SU-DHL-6 (cell line): Measurements from ENCODE around the gene CMPK2.

Source experiments
- H2AFZ ChIP-seq: fragments of 200-600 bp; sonication (generic); 2 replicates; pipeline ENCODE4 v1.6.1; 2014; ENCODE audit warnings: low read depth, mild to moderate bottlenecking, moderate library complexity, mixed read lengths, antibody characterized with exemption, low read length; ENCODE audit not compliant: severe bottlenecking
- H3F3A ChIP-seq: fragments of 200-600 bp; shearing (Covaris generic); 2 replicates; pipeline ENCODE4 v1.6.0; 2016; ENCODE audit warnings: antibody characterized with exemption, mild to moderate bottlenecking; ENCODE audit not compliant: insufficient read depth
- H3K27ac ChIP-seq: fragments of 200-600 bp; sonication (generic); 2 replicates; pipeline ENCODE4 v1.5.1; 2016; ENCODE audit warnings: low read depth, mild to moderate bottlenecking, low read length, moderate library complexity, mixed read lengths
- H3K27me3 ChIP-seq: fragments of 200-600 bp; sonication (generic), shearing (Covaris generic); 2 replicates; pipeline ENCODE4 v1.6.0; 2014; ENCODE audit warnings: mild to moderate bottlenecking, low read length
- H3K36me3 ChIP-seq: fragments of 200-600 bp; sonication (generic); 2 replicates; pipeline ENCODE4 v1.6.1; 2014; ENCODE audit warnings: mild to moderate bottlenecking, low read length, mixed read lengths
- H3K4me2 ChIP-seq: fragments of 300-600, 200-600 bp; shearing (Covaris generic), sonication (generic); 2 replicates; pipeline ENCODE4 v1.6.0; 2014; ENCODE audit warnings: low read length, low read depth, mild to moderate bottlenecking; ENCODE audit not compliant: poor library complexity, severe bottlenecking
- H3K4me3 ChIP-seq: fragments of 200-600 bp; sonication (generic); 2 replicates; pipeline ENCODE4 v1.5.1; 2014; ENCODE audit warnings: antibody characterized with exemption, low read length, mild to moderate bottlenecking, mixed read lengths; ENCODE audit not compliant: insufficient read depth, poor library complexity, severe bottlenecking
- H3K79me2 ChIP-seq: fragments of 200-600 bp; sonication (generic); 2 replicates; pipeline ENCODE4 v1.6.1; 2014; ENCODE audit warnings: mild to moderate bottlenecking, low read length, moderate library complexity; ENCODE audit not compliant: insufficient read depth
- H3K9ac ChIP-seq: fragments of 200-600 bp; sonication (generic); 2 replicates; pipeline ENCODE4 v1.7.0; 2014; ENCODE audit warnings: mild to moderate bottlenecking, low read length
- H3K9me2 ChIP-seq: fragments of 200-600 bp; sonication (generic); replicated peaks from 2 replicates; pipeline ENCODE4 v1.6.1; 2014; ENCODE audit warnings: low read length; ENCODE audit not compliant: insufficient read depth
- H3K9me3 ChIP-seq: fragments of 200-600 bp; sonication (generic); 2 replicates; pipeline ENCODE4 v1.6.1; 2014; ENCODE audit warnings: low read length, mixed read lengths; ENCODE audit not compliant: insufficient read depth
- H4K20me1 ChIP-seq: fragments of 200-600 bp; sonication (generic); 2 replicates; pipeline ENCODE4 v1.6.1; 2014; ENCODE audit warnings: low read depth, mild to moderate bottlenecking, antibody characterized with exemption, low read length, moderate library complexity, mixed read lengths
- EZH2phosphoT487 ChIP-seq: fragments of 200-600 bp; sonication (generic), shearing (Covaris generic); conservative IDR thresholded peaks from 2 replicates; pipeline ENCODE4 v1.6.1; 2018; ENCODE audit warnings: mild to moderate bottlenecking, antibody characterized with exemption, low read length, moderate library complexity, mixed read lengths
- TF ChIP-seq, protein P1 (sequence below): fragments of 200-600 bp; sonication (generic); IDR thresholded peaks from one replicate; pipeline ENCODE4 v1.5.1; 2017; ENCODE audit warnings: antibody characterized with exemption, mild to moderate bottlenecking, low read length, moderate library complexity; ENCODE audit not compliant: insufficient read depth, poor library complexity, severe bottlenecking

Gene CMPK2

DNA sequence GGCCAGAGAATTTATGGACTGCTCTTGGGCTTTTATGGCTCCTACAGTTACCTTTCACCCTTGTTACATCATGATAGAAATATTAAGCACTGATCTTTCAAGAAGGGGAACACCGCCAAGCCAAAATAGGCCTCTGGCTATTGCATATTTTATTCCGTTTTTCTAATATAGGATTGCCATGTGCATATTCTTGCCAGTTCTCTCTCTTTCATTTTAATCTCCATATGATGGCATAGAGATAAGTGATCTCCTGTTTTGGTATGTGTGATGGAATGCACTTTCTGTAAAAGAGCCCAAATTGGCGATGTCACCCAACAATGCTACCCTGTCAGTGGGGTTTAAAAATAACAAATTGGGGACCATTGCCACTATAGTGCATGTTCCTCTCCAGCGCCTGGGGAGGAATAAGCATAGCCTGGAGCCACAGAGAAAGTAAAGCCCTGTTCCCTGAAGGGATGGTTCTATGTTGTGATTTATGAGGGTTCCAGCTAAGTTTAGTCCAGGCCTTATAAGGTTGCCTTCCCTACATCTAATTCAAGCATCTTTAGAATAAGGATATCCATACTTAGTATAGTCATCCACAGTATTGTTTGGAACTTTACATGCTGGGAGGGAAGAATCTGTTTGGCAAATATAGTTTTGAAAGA is 26.9 kb downstream of the CMPK2 start:
- Histone ChIP-seq H3K9ac (no peak overlapping the region), H3K9me2 (no peaks in the 10 kb centered on the region), H3K79me2 (no peaks in the 10 kb centered on the region), H3K9me3 (peaks cover 22% of the 10 kb centered on the region; the same call in 1 of the 2 replicates), H3F3A (no peaks in the 10 kb centered on the region), H2AFZ (no peak overlapping the region), H3K4me3 (no peak overlapping the region), H4K20me1 (no peaks in the 10 kb centered on the region), H3K4me2 (no peak overlapping the region), H3K27ac (no peak overlapping the region), H3K36me3 (no peaks in the 10 kb centered on the region), H3K27me3 (no peaks in the 10 kb centered on the region)
- TF ChIP-seq EZH2phosphoT487, result no peak
- TF ChIP-seq, protein P1, sequence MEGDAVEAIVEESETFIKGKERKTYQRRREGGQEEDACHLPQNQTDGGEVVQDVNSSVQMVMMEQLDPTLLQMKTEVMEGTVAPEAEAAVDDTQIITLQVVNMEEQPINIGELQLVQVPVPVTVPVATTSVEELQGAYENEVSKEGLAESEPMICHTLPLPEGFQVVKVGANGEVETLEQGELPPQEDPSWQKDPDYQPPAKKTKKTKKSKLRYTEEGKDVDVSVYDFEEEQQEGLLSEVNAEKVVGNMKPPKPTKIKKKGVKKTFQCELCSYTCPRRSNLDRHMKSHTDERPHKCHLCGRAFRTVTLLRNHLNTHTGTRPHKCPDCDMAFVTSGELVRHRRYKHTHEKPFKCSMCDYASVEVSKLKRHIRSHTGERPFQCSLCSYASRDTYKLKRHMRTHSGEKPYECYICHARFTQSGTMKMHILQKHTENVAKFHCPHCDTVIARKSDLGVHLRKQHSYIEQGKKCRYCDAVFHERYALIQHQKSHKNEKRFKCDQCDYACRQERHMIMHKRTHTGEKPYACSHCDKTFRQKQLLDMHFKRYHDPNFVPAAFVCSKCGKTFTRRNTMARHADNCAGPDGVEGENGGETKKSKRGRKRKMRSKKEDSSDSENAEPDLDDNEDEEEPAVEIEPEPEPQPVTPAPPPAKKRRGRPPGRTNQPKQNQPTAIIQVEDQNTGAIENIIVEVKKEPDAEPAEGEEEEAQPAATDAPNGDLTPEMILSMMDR, result no peak

DNA sequence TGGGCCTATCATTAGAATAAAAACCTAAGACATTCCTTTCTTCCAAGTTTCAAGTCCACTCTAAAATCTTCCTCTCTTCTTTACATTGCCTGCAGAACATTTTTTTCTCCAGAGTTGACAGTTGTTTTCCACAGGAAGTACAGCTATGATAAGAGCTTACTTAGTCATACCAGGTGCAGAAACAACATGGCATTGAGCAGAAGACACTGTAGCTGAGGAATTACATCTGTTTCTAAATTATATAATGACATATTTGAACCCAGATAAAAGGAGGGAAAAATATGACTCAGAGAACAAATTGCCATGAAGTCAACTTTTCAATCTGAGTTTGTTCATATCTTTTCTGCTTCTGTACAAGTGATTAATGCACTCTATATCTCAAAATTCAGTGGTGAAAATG is 30.2 kb downstream of the CMPK2 start:
- no peak overlapping the region for H3K4me3 ChIP-seq
- no peaks in the 10 kb centered on the region for H3K79me2 ChIP-seq
- no peak overlapping the region for H3K4me2 ChIP-seq
- TF ChIP-seq, protein P1, result no peak
- TF ChIP-seq EZH2phosphoT487, result no peak
- H3K9me2 ChIP-seq, result no peaks in the 10 kb centered on the region
- H3K27ac ChIP-seq, result no peak overlapping the region
- H3K27me3 ChIP-seq, result no peaks in the 10 kb centered on the region
- H3K9ac ChIP-seq, result no peak overlapping the region
- H3K9me3 ChIP-seq, result peaks cover 16% of the 10 kb centered on the region; the same call in 1 of the 2 replicates
- H3K36me3 ChIP-seq, result peaks cover 5% of the 10 kb centered on the region; the same call in 1 of the 2 replicates
- no peak overlapping the region for H2AFZ ChIP-seq
- H4K20me1 ChIP-seq, result no peaks in the 10 kb centered on the region
- no peaks in the 10 kb centered on the region for H3F3A ChIP-seq

DNA sequence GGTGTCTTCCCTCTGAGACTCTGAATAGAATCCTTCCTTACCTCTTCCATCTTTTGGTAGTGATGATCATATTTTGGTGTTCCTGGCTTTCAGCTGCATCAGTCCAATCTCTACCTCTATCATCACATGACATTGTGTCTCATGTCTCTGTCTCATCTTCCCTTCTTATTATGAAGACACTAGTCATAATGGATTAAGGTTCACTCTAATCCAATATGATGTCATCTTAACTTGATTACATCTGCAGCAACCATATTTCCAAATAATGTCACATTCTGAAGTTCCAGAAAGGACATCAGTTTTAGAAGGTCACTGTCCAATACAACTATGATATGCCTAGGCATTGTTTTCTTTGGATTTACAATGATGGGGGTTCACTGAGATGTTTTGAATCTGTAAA is 31.5 kb downstream of the CMPK2 start:
- no peaks in the 10 kb centered on the region for H4K20me1 ChIP-seq
- no peaks in the 10 kb centered on the region for H3K79me2 ChIP-seq
- H3K4me2 ChIP-seq, result no peak overlapping the region
- no peak overlapping the region for H3K4me3 ChIP-seq
- H3K9ac ChIP-seq, result no peak overlapping the region
- H3K27me3 ChIP-seq, result no peaks in the 10 kb centered on the region
- H3K27ac ChIP-seq, result no peak overlapping the region
- no peak for TF ChIP-seq EZH2phosphoT487
- TF ChIP-seq, protein P1, result no peak
- no peak overlapping the region for H2AFZ ChIP-seq
- H3K36me3 ChIP-seq, result peaks cover 5% of the 10 kb centered on the region; the same call in 1 of the 2 replicates
- peaks cover 16% of the 10 kb centered on the region; the same call in 1 of the 2 replicates for H3K9me3 ChIP-seq
- H3F3A ChIP-seq, result no peaks in the 10 kb centered on the region
- H3K9me2 ChIP-seq, result no peaks in the 10 kb centered on the region
